ENCODE measurements around the gene KCNAB1.

KCNAB1 gene

DNA sequence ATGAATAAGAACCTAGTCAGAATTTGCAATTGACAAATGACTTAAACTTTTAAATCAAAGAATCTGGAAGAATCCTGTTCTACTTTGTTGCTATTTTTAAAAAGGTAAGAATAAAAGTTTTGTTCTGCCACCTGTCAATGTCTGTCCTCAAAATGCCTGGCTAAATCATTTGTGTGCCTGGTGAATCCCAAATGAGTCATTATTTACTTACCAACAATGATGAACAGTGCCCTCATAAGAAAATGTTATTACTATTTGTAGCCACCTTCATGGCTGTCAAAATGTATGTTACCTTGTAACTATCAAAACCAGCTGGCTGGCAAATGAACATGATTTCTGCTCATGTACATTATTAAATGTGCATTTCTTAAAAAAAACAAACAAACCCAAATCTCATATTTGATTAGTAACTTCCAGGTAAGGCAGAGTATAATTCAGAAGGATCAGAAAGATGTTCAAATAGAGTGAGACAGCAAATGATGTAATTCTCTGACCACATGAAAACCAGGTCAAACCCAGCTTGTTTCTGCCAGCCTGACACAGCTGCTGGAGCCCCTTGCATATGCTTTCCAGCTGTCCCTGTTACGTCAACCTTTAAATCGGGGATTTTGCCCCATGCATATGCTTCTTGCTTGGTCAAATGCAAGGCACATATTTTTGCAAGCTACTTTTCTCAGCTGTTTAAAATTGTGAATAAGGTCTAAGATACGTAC lies 296.6 kb downstream of the KCNAB1 start:
- DNase-seq = no peak

- no peak for DNase-seq
These were observed 297.3 kb downstream of the KCNAB1 start for GRCh38 chr3:156417559-156418132.

GRCh38 chr3:156418428-156418827 lies 298.1 kb downstream of the KCNAB1 start:
- DNase-seq = no peak

DNA sequence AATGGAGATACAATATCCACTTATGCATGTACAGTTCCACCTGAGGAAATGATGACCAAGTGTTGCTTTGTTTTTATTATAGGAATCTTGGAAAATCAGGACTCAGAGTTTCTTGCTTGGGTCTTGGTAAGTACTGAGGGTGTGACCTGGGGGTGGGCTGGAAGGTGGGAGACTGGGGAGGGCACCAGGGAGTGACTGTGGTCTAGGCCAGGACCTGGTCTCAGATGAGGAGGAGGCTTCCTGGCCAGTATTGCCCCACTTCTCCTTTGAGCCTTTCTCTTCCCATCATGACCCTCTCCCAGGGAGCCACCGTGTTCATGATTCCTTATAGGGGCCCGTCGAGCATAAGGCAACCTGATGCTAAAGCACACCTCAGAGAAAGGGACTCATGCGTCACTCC lies 301.2 kb downstream of the KCNAB1 start:
- DNase-seq = no peak

DNA sequence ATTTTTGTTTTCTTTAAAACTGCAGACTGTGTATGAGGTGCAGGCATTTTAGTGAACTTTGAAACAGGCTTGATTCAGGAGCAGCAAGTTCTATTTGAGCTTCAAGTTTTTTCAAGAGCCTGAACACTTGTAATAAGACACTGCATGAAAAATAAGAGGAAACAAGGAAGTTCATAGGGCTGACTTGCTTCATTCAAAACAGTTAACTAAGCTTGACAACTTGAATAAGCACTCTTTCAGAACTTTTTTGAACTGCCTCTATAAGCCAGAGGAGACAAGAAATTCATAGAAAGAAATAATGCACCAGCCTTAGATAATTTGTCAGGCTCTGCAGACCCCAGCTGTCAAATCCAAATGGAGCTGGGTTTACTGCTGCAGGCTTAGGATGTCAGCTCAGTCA lies 304.4 kb downstream of the KCNAB1 start:
- no peak for DNase-seq

- no peak for DNase-seq
These were observed 305.3 kb downstream of the KCNAB1 start for GRCh38 chr3:156425651-156426050.

- no peak for DNase-seq
These were observed 308.7 kb downstream of the KCNAB1 start for GRCh38 chr3:156429125-156429524.

GRCh38 chr3:156431334-156432124 lies 311.2 kb downstream of the KCNAB1 start:
- no peak for DNase-seq

- no peak for DNase-seq
These were observed 312.2 kb downstream of the KCNAB1 start for GRCh38 chr3:156432563-156432962.

DNA sequence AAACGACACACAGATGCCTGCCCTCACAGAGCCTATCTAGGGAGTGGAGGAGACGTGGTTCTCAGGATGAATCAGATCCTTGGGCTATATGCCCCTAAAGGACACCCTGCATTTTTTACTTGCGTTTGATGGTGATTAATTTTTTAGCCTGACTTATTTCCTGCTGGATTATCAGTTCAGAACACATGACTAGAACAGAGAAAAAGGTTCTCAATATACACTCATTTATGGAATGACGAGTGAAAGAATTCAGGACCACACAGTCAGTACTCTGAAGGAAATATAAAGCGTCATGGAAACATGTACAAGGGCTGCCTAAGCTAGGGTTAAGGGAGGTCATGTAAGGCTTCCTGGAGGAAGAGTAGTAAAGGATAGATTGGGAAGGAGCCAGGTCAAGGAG lies 312.8 kb downstream of the KCNAB1 start:
- no peak for DNase-seq

- no peak for DNase-seq
These were observed 313.5 kb downstream of the KCNAB1 start for GRCh38 chr3:156433910-156434309.

DNA sequence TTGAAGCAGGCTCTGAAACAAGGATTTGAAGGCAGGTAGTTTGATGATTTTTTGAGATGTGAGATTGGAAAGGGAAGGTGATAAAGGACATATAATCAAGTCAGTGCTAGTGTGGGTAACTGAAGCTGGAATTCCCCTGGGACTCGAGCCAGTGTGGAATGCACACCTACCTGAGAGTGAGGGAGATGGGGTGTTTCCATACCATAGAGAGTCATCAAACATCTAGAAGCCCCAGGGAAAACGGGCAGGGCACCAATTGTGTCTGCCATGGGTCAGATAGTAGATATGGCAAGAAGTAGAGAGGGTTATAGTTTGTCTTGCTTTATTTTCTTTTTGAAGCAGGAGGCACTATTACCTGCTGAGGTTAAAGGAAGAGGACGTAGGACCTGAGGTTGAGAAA lies 314.5 kb downstream of the KCNAB1 start:
- DNase-seq = no peak

DNA sequence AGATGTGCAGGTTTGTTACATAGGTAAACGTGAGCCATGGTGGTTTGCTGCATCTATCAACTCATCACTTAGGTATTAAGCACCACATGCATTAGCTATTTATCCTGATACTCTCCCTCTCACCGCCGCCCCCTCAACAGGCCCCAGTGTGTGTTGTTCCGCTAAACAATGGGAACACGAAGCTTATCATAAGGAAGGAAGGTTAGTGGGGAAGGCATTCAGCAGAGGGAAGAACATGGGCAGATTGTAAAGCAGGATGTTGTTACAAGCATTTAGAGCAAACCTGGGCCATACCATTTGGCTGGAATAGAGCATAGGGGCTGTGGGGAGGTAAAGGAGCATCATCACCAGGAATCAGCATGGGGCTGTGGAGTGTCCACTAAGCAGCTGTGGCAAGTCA lies 322.7 kb downstream of the KCNAB1 start:
- no peak for DNase-seq

GRCh38 chr3:156445117-156446090 lies 325.0 kb downstream of the KCNAB1 start:
- DNase-seq = no peak

DNA sequence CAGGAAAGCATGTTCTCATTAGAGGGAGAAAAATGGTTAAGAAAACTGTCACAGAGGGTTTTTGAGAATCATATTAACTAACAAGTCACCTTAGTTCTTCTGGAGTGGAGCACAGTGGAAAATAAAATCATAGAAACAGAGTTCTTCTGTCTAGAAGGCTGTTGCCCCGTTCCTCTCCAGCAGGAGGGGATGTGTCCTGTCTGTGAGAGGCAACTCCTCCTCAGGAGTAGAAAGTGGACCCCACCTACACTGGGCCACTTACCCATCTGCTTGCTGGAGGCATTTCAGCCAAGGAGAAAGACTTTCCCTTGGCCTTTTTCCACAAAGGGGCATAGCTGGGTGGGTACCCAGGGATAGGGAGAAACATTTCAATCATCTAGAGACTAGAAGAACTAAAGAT lies 327.9 kb downstream of the KCNAB1 start:
- no peak for DNase-seq

GRCh38 chr3:156449710-156450574 lies 329.6 kb downstream of the KCNAB1 start:
- DNase-seq = peak; percentile 20

- no peak for DNase-seq
These were observed 335.5 kb downstream of the KCNAB1 start for GRCh38 chr3:156455839-156456238.

DNA sequence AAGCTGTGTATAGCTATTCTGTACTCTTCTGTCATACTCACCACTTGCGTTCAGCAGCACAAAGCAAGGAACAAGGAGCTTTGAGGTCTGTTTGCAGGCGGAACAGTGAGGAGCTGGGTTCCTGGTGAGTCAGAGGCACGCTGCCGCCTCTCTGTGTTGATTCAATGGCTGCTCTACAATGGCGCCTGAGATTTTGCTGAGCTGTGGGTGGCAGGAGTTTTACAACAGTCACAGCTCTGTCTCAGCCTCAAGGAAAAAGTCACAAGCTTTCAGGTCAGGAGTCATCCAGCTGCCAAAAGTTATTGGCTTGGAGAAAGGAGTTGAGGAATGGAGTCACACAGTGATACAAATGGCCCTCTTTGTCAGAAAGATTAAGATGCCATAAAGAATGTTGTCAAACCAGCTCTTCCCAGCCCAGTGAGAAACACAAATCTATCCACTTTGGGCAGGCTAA lies 336.4 kb downstream of the KCNAB1 start:
- no peak for DNase-seq

GRCh38 chr3:156459434-156459833 lies 339.1 kb downstream of the KCNAB1 start:
- DNase-seq = no peak

GRCh38 chr3:156460206-156460611 lies 339.8 kb downstream of the KCNAB1 start:
- DNase-seq = no peak

GRCh38 chr3:156461889-156462288 lies 341.5 kb downstream of the KCNAB1 start:
- no peak for DNase-seq

DNA sequence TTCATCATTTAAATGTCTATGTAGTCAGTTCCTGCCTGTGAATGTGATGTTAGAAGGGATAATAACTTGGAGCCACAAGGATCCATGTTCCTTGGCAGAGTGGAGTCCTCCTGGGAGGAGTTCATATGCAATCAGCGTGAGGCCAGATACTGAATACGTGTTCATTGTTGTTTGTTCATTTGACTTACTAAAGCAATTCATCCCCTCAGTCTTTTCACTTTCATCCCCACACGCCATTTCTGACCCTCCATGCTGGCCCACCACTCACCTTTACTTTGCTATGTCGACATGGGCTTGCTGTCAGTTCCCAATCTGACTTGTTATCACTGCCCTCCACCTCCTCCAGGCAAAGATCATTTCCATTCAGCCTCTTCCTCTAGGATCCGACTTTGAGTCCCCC lies 342.7 kb downstream of the KCNAB1 start:
- DNase-seq = no peak

All from midbrain (tissue), 1 donor.